ENCODE data around the gene FAM193A.
"Not testable (repeated sequence)": the region's sequence is repeated elsewhere in the genome, so short reads cannot be mapped to it uniquely, and the experiment has no call there.

Gene FAM193A

GRCh38 chr4:2536193-2537010 lies at the start of gene FAM193A:
Gene FAM193A (plus strand): TSS chr4:2536647. CDS start chr4:2536916, 269 bp downstream.
- peak; percentile 100 for DNase-seq (ENCODE audit: low spot score)

GRCh38 chr4:2486981-2487380 lies 49.5 kb upstream of the FAM193A start:
- no peak for DNase-seq (ENCODE audit: low spot score)

DNA sequence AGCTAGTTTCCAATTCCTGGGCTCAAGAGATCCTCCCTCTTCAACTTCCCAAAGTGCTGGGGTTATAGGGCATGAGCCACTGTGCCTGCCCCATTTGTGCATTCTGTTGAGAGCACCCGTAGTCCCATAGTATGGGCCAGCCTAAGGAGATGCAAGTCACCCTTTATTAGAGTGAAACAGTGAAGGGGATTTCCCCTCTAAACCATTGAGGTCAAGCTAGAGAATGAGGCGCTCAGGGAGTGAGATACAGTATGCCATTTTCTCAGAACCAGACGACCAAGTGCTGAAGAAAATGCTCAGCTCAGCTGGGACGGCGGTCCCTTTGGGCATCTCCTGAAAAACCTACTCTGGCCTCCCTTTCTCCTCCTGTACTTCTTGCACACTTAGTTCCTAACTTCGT lies 48.8 kb upstream of the FAM193A start:
- peak; percentile 48 for DNase-seq (ENCODE audit: low spot score)

DNA sequence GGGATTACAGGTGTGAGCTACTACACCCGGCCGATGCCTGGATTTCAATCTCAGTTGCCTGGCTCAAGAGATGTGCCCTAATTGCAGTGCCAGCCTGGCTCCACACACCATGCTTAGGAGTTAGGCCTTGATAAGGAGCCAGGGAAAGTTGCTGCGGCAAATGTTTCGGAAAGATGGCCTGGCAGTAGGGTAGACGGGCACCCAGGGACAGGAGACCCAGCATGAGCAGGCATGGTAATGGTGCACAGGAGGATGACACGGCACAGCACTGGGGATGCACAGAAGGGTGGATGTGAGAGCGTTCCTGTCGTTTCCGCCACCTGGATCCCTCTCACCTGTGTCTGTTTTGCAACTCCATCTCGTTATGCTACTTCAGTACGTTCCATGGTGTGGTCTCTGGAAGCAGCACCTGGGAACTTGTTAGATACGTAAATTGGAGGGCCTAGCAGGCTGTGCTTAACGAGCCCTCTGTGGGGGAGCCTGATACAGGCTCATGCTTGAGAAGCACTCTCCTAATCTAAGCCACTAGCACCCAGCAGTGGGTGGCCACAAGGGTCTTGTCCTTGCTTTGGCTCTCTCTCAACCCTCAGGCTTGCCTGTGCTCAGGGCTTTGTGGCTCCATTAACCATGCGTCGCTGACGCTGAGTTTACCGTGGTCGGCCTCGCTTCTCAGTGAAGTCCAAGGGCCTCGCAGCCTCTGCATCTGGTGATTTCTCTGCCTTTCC lies 47.2 kb upstream of the FAM193A start:
- DNase-seq (ENCODE audit: low spot score), result no peak

DNA sequence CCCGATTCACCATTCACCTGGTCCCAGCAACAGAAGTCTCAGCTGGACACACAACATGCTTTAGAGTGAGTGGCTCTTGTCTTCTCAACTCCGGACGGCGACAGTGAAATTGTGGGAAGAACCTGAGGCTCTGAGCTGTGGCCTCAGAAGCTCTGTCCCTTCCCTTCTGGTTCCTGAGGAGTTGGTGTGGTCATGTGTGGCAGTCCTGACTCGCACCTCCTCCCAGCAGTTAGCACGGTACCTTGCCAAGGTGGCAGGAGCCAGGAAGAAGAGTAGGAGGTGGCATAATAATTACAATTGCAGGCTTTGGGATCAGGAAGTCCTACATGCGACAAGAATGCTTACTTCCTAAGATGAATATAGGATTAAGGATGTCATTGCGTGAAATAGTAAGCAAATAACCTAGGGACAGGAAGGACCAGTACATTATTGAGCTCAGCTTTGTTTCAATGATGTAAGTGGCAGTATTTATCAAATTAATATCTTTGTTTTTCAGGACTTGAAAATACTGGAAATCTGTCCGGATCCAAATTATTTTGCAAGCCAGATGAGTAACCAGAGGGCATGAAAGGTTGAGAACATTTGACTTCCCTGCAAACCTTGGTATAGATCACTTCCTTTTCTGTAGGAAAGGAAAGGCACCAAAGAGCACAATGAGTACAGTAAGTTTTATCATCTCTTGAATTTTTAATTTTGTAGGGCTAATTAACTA lies 46.5 kb upstream of the FAM193A start:
- DNase-seq (ENCODE audit: low spot score), result no peak

DNA sequence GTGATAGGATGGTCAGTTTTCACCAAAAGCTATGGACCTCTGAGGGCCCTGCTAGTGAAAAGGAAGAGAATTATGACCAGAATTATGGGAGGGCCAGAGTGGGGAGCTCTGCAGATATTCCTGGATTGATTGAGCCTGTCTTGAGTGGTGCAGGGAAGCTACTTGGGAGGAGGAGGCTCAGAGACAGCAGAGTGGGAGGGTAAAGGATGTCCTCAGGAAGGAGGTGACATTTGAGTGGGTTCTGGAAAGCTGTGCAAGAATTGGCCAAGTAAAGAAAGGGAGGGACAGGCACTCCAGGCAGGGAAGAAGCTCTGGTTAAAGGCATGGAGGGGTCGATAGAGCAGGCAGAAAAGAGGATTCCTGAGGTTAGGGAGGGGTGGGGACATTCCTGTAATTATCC lies 43.5 kb upstream of the FAM193A start:
- DNase-seq (ENCODE audit: low spot score), result no peak

DNA sequence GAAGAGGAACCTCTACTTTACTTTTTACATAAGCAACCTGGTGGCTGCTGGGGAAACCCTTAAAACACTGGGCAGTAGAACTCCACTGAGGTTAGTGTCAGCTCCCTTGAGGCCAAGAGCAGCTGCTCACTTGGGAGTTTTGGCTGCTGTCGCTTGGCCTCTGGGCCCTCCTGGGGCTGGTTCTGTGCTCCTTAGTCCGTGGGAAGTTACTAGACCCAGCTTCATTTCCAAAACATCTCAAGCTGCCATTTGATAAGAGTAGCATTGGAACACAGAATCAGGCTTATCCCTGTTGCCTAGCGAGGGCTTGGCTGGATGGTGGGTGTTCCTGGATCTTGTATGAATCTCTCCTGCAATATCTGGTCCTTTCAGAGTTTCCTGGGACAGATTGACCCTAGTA lies 41.5 kb upstream of the FAM193A start:
- no peak for DNase-seq (ENCODE audit: low spot score)

DNA sequence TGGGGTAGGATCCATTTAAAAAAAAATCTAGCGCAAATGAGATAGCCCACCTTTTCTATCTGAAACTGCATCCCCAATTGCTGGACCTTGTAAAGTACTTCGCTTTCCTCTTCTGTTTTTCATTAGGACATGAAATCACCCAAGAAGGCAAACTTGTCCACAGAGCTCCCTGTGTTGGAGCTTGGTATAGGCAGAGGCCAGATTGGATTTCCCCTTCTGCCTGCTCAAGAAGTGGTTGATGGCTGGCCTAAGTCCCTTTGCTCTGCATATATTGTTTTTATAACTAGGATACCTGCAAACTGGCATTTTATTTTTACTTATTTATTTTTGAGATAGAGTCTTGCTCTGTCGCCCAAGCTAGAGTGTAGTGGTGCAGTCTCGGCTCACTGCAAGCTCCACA lies 39.1 kb upstream of the FAM193A start:
- no peak for DNase-seq (ENCODE audit: low spot score)

DNA sequence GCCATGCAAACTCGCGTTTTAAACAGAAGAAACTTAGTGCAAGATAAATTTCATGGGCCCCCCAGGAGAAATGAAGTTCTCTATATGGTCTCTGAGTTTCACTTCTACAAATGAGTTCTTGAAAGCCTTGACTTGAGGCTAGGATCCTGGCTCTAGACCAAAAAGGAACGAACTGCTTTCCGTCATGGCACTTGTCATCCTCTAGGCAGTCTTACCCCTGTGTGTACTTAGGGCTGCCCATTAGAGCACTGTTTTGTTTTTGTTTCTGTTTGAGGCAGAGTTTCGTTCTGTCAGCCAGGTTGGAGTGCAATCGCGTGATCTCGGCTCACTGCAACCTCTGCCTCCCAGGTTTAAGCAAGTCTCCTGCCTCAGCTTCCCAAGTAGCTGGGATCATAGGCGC lies 38.5 kb upstream of the FAM193A start:
- no peak for DNase-seq (ENCODE audit: low spot score)

DNA sequence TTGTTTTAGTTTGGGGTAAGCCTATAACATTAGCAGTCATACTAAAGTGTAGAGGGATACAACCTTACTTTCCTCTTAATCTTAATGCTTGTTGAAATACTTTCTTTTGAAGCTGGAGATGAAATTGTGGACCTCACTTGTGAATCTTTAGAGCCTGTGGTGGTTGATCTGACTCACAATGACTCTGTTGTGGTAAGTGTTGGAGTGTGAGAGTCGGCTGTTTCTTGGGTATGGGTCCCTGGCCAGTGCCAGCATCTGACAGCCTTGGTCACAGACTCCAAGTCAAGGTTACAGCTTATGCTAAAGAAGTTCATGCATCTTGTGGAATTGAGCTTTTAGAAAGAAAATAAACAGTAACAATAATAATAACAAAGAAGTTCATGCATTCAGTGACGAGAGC lies 35.9 kb upstream of the FAM193A start:
- DNase-seq (ENCODE audit: low spot score), result no peak

DNA sequence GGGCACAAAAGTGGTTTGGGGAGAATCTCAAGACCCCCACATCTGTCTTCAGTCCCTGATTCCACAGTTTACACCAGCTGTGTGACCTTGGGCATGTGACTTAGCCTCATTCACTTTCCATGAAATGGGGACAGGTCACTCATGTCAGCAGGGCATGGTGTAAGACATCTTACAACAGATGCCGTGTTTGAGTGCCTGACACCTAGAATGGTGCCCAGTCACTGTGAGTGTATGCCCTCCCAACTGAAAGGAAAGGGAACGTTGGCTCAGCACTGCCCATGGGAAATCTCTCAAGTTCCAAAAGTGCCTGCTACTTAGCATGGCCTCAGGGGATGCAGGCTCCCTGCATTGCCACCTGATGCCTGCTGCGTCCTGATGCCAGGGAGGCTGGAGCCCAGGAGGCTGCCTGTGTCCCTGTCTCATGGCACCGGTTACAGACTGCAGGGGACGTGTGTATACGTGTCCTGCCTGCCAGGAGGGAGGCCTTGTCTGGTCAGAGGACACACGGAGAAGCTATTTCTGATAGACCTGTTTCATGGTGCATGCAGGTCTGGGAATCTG lies 35.3 kb upstream of the FAM193A start:
- no peak for DNase-seq (ENCODE audit: low spot score)

DNA sequence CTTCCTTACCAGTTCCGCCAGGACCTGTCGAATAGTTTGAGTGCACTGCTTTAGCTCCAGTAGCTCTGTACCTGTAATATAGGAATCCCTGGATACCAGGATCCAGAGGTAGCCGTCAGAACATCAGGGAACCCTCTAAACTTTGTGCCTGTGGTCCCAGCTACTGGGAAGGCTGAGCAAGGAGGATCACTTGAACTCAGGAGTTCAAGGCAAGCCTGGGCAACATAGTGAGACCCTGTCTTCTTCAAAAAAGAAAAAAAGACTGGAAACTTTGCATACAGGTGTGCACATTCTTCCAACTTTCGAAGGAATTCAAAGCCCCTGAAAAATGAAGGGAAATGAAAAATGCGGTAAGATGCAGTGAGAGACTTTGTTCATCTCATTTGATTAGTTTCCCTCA lies 32.6 kb upstream of the FAM193A start:
- DNase-seq (ENCODE audit: low spot score), result no peak

DNA sequence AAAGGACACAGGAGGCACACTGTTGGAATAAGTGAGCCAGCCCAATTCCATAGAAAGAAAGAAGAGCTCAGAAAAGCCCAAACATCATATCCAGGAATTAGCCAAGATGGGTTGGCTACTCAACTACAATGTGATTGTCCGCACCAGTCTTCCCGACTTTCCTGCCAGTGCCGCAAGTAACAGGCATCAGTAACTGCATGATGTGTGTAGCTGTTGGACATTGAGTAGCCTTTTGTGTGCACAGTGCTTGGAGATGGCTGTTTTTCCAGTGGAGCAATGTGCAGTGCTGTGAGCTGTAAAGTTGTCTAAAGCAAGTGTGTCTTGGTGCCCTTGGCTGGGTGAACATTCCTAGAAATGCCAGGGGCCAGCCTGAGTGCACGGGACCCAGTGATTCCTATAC lies 29.2 kb upstream of the FAM193A start:
- no peak for DNase-seq (ENCODE audit: low spot score)

- no peak for DNase-seq (ENCODE audit: low spot score)
These were observed 28.6 kb upstream of the FAM193A start for GRCh38 chr4:2507855-2508254.

GRCh38 chr4:2510351-2511259 lies 25.8 kb upstream of the FAM193A start:
- DNase-seq (ENCODE audit: low spot score), result no peak

- no peak for DNase-seq (ENCODE audit: low spot score)
These were observed 24.8 kb upstream of the FAM193A start for GRCh38 chr4:2511645-2512131.

DNA sequence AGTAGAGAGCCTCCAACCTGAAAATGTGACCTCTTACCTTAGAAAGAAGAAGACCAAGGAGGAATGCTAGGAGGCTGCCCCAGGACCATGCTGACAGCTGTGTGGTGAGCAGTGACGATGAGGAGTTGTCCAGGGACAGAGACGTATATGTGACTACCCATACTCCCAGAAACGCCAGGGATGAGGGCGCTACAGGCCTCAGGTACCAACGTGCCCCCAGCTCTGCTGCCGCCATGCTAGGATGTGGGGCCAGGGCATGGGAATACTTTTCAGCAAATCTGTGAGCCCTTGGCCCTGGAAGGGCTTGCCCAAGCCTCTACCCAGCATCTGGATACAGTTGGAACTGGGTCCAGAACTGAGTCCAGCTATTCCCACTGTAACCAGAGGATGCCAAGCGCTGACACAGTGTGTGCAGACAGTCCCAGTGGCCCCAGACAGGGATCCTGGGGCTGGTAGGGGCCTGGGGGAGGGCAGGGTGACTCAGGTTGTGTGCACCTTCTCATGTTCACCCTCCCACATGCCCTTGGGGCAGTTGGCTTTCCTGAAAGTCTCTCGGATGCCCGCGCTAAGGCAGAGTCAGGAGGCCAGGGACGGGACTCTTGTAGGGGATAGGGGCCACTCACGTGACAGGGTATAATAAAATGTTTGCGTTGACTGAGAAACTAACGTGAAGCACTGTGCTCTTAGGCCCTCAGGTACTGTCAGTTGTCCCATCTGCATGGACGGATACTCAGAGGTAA lies 23.9 kb upstream of the FAM193A start:
- DNase-seq (ENCODE audit: low spot score), result no peak

DNA sequence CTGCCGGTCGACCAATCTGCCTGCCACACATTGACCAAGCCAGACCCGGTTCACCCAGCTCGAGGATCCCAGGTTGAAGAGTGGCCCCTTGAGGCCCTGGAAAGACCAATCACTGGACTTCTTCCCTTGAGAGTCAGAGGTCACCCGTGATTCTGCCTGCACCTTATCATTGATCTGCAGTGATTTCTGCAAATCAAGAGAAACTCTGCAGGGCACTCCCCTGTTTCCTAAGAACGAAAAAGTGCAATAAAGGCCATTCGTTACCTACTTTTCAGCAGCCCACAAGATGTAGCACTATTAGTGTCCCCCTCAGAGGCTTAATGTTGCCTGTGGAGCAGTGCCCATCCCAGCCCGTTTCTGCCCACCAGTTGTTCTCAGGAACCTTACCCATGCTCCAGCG lies 22.3 kb upstream of the FAM193A start:
- DNase-seq (ENCODE audit: low spot score), result not testable (repeated sequence)

DNA sequence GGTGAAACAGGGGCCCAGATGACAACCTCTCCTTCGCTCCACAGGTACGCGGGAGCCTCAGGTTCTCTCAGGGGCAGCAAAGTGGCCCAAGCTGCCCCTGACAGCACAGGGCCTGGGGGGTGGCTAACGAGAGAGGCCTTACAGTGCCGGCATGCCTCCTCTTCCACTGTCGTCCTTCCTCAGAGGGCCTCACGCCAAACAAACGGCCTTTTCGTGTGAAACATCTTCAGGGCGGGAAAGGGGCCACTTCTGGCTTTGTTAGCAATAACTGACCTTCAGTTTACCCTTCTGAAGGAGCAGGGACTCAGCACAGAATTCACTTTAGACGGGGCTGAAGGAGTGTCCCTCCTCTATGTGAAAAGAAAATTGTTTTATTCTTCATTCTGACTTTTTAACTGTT lies 21.5 kb upstream of the FAM193A start:
- not testable (repeated sequence) for DNase-seq (ENCODE audit: low spot score)

- DNase-seq (ENCODE audit: low spot score), result no peak
These were observed 20.5 kb upstream of the FAM193A start for GRCh38 chr4:2515830-2516550.

Data from activated CD4-positive, alpha-beta T cell treated with anti-CD3 and anti-CD28 coated beads, Interleukin-2, Interleukin-4, amounts not matched to agents 100 ng/mL and 50 ng/mL, durations not matched to agents 16 hours and 8 hours (primary cell).